ENCODE data around the gene CDK12. TPM values are rescaled to one million over a fixed set of nuclear protein-coding genes. Genes with fewer than 3 reads are reported as not detected.

The CDK12 gene
- total RNA-seq, 1 experiment from 2014 or later, result 40.7 TPM

DNA sequence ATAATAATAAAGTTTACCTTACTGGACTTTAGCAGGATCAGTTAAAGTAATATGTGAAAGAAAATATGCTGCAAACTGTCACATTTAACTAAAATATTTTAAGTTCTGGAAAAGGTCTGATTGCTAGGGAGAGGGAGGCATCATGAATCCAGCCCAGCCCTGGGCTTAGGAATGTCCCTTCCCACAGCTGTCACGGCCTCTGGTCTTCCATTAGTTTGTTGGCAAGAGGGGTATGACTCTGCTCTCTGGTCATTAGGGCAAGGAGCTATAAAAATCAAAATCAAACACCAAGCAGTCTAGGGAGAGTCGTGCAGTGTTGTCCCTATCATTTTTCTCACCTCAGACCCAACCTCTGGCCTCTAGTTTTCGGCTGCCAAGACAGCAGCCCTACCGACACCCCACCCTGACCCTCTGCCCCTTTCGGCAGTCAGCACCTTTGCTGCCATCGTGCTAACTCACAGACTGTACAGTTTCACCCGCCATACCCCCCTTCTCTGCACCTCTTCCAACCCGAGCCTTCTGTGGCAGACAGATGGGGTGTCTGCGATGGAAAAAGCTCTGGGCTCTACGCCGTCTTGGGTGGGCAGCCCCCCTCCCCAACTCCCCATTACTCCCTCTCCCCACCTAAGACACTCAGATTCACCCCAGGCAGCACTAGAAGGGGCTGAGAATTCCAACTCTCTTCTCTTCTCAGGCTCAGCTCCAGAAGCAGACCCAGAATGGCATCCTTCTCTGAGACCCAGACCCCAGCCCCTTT is 105.0 kb downstream of the CDK12 start:
- no peak for DNase-seq (ENCODE audit: low read depth, low spot score)
- in situ Hi-C loops (cut with HindIII; ENCODE audit: low pct_unique_long_range_greater_than_20kb, low sequenced_read_pairs), result no loop called here

DNA sequence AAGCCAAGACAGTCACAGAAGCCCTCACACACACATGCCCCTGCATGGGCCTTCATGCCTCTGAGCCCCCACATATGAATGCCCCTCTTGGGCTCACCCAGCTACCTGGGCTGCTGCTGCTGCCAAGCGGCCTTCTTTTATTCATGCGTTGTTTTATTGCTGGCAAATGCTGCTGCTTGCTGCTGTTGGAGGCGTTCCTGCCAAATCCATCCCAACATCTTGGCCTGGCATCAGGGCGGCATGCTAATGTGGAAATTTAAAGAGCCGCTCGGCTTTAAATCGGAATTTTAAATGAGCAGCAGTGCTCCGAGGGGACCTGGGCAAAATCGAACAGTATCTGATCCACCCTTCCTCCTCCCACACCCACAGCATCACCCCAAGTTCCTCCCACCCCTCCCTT is 107.4 kb downstream of the CDK12 start:
- in situ Hi-C loops (cut with HindIII; ENCODE audit: low pct_unique_long_range_greater_than_20kb, low sequenced_read_pairs), result no loop called here
- no peak for DNase-seq (ENCODE audit: low read depth, low spot score)

DNA sequence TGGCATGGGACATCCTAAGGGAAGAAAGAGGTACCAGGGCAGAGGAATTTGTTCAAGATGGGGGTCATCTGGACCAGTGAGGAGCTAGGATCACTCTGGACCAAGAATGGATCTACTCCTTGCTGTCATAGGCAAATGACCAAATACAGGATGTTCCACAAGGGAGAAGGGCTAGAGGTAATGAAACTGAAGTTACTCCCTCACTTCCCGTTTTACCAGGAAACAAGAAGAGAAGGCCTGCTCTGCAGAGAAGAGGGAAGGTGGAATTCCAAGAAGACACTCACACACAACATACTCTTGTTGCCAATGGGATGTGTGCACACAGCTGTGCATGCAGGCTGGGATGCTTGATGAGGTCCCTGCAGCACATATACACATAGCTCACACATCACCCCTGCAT is 107.8 kb downstream of the CDK12 start:
- in situ Hi-C loops (cut with HindIII; ENCODE audit: low pct_unique_long_range_greater_than_20kb, low sequenced_read_pairs), result no loop called here
- no peak for DNase-seq (ENCODE audit: low read depth, low spot score)

DNA sequence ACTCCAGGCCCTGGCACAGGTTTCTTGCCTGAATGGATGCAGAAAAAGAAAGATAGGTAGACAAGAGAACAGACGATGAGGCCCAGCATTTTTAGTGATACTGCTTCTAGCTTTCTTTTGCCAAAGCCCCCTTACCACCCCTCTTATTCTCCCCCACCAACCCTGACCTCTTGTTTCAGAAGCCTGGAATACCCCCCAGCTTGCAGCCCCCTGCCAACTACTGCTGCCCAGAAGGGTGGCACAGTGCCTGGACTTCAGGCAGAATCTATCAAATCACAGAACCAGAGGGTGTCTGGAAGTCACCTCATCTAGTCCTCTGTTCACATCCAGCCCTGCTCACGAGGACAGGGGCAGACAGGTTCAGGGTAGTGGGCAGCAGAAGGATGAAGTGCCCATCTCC is 110.8 kb downstream of the CDK12 start:
- no peak for DNase-seq (ENCODE audit: low read depth, low spot score)
- in situ Hi-C loops (cut with HindIII; ENCODE audit: low pct_unique_long_range_greater_than_20kb, low sequenced_read_pairs), result no loop called here

DNA sequence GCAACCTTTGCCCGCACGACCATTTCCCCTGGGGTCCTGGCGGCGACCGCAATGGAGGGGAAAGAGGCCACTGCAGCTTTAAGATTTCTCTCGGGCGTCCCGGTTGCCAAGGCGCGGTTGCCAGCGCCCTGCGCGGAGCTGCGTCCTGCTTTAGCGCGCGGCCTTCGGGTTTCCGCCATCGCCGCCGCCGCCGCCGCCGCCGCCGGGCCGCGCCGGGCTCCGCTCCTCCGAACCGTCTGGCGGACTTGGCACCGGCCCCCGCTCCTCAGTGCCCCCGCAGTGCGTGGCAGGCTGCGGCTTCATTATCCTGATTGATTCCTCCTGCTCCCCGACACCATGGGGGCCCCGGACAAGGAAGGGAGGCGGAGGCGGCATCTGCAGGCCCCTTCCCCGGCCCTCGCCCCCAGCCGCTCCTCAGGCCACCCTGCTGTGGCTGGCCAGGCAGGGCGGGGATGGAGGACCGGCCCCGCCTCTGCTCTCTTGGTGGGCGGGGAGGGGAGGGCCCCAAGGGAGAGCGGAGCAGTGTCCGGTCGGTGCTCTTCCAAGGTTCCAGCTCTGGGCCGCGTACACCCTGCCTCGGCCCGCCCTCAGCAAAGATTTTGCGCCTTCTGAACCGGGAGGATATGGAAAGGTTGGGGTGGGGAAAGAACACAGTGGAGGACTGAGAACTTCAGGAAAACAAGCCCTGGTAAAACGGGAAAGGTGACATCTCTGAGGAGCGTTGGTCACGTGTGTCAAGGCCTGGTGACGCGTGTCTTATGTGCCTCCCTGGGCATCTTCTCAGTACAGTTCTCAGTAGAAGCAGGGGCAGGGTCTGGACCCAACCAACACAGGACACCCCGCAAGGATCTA is 112.4 kb downstream of the CDK12 start:
- in situ Hi-C loops (cut with HindIII; ENCODE audit: low pct_unique_long_range_greater_than_20kb, low sequenced_read_pairs), result no loop called here

DNA sequence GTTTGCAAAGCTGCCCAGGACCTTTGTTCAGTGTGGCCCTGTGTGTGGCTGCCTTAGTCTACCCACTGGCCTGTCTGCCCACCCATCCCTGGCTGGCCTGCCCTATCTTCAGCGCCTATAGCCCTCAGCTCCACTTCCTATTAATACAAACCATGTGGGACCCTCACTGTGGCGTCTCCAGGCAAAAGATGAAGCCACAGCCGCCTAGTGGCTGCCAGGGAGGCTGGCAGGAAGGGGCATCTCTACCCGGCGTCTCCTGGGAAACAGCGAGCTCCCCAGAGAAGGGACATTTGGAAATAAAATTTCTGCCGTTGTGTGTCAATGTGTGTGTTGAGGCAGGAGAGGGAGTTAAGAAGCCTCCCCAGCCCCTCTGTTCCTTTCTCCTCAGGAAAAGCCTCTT is 114.9 kb downstream of the CDK12 start:
- in situ Hi-C loops (cut with HindIII; ENCODE audit: low pct_unique_long_range_greater_than_20kb, low sequenced_read_pairs), result no loop called here
- peak; percentile 60 for DNase-seq (ENCODE audit: low read depth, low spot score)

More for the DNA sequence above, 112.4 kb downstream of the CDK12 start:
- peak; percentile 62 for DNase-seq (ENCODE audit: low read depth, low spot score)

DNA sequence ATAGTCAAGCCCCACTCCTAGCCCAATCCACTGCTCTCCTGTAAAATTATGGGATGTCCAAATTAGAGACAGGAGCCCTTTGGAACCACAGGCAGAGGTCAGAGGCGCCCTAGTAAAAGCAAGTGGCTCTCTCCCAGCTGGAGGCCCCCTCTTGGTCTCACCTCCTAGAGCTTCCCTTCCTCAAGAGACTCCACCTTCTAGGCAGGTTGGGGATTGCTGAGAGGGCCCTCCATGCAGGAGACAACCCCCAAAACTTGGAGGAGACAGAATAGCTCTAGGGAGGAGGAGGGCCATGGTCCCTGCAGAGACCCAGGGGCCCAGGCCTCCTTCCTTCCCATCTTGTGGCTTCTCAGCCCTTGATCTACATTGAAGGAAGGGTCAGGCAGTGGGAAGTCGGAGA is 117.0 kb downstream of the CDK12 start:
- in situ Hi-C loops (cut with HindIII; ENCODE audit: low pct_unique_long_range_greater_than_20kb, low sequenced_read_pairs), result no loop called here
- no peak for DNase-seq (ENCODE audit: low read depth, low spot score)

DNA sequence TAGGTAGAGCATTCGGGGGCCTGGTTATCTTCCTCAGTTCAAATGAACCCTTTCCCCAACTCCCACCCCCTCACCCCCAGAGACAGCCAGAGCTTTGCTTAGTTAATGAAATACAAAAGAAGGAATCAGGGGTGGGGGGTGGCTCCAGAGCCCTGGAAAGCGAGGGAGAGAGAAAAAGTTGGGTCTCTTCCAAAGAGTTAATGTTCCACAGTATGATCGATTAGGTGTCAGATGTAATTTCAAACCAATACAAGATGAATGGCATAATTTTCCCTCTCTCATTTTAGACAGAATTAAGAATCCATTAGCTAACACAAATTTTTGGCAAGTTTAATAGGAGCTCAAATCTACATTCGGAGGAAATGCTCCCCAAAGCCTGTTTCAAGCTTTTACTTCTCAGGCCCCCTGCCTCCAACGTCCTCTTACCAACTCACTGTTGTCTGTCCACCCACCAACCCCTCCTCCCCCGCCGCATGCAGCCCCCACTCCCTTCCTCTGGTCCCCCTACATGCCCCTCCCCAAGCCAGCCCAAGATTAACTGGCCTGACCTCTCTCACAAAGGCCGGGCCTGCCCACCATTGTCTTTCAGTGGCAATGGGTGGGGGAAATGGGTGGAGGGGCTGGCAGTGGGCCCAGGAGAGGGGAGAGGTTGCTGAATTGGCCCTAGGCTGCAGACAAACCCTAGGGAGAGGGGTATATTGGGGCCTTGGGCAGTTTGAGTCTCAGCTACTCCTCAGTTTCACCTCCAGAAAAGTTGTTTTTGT is 118.2 kb downstream of the CDK12 start:
- DNase-seq (ENCODE audit: low read depth, low spot score), result no peak
- in situ Hi-C loops (cut with HindIII; ENCODE audit: low pct_unique_long_range_greater_than_20kb, low sequenced_read_pairs), result no loop called here

DNA sequence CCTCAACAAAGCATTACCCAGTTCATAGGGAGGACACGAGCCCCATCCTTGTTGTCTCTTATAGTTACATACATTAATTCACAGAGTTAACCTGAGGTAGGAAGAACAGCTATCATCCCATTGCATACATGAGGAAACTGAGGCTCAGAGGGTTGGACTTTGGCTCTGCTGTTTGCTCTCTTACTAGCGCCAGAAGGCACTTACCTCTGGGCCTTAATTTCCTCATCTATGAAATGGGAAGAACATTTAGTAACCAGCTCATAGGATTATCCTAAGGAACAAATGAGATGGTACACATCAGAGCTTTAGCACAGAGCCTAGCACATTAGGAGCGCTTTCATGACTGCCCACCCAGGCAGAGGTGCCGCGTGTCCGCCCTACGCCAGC is 118.8 kb downstream of the CDK12 start:
- no peak for DNase-seq (ENCODE audit: low read depth, low spot score)
- in situ Hi-C loops (cut with HindIII; ENCODE audit: low pct_unique_long_range_greater_than_20kb, low sequenced_read_pairs), result no loop called here

DNA sequence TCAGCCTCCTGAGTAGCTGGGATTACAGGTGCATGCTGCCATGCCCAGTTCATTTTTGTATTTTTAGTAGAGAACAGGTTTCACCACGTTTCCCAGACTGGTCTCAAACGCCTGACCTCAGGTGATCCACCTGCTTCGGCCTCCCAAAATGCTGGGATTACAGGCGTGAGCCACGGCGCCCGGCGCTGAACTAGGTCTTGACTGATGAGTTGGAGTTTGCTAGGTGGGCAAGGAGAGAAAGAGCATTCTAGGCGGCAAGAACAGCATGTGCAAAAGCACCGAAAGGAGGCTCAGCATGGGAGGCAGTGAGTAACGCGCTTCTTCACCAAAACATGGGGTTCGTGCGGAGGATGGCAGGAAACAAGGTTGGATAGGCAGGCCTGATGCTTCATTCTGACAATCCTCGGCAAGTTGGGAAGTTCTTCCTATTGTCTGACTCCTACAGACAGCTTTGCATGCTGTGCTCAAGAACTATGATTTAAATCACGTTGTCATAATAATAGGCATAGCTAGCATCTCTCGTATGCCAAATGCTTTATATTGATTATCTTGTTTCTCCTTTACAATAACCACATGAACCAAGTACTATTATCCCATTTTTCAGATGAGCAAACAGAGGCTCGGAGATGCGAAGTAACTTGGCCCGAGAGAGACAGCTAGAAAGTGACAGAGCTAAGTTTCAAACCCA is 119.9 kb downstream of the CDK12 start:
- in situ Hi-C loops (cut with HindIII; ENCODE audit: low pct_unique_long_range_greater_than_20kb, low sequenced_read_pairs), result no loop called here
- DNase-seq (ENCODE audit: low read depth, low spot score), result no peak

DNA sequence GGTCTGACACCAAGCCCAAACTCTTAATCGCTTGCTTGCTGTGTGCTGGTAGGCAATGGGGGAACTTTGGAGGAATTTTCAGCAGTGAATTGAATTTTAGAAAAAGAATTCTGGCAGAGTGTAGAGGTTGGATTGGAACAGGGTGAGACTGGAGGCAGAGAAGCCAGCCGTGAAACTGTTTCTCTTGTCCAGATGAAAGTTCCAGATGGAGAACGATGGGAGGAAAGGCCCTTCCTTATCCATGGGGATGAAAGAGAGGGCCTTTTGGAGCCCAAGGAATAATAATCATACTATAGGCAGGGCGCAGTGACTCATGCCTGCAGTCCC is 120.4 kb downstream of the CDK12 start:
- in situ Hi-C loops (cut with HindIII; ENCODE audit: low pct_unique_long_range_greater_than_20kb, low sequenced_read_pairs), result no loop called here
- DNase-seq (ENCODE audit: low read depth, low spot score), result no peak

DNA sequence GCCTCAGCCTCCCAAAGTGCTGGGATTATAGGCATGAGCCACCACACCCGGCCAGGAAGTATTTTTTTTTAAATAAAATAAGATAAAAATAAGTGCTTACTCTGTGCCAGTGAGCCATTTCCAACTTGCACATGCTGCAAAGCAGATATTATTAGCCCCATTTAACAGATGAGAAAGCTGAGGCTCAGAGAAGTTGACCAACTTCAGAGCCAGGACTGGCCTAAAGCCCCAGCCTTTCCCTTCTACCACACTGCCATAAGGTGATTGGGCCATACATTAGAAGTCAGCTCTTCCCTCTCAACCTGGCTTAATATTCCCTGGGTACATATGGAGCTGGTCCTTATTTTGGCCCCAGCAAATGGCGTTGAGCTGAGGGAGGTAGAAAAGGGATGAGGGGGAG is 121.4 kb downstream of the CDK12 start:
- in situ Hi-C loops (cut with HindIII; ENCODE audit: low pct_unique_long_range_greater_than_20kb, low sequenced_read_pairs), result no loop called here

More for the DNA sequence above, 121.4 kb downstream of the CDK12 start:
- DNase-seq (ENCODE audit: low read depth, low spot score), result no peak

Small RNA genes lying within 50 kb of the gene (small RNA-seq; reads per million reads assigned to genes)
- 0 reads per million in 2 experiments for gene RNU6-233P

Other genes starting within 250 kb of the CDK12 start
- not detected in 2 replicates for gene STAC2, start 235.5 kb upstream of the CDK12 start, total RNA-seq (2014; rRNA removed; shearing (Covaris generic))
- gene FBXL20, start 59.9 kb upstream of the CDK12 start, total RNA-seq (2014; rRNA removed; shearing (Covaris generic)), result 8.0 and 9.8 TPM in 2 replicates
- gene MED1, start 10.2 kb upstream of the CDK12 start, total RNA-seq (2014; rRNA removed; shearing (Covaris generic)), result 20.1 and 22.1 TPM in 2 replicates
- not detected in 2 replicates for gene NEUROD2, start 146.4 kb downstream of the CDK12 start, total RNA-seq (2014; rRNA removed; shearing (Covaris generic))
- 0.08 TPM in 1 of 2 replicates, not detected in the other for gene PPP1R1B, start 165.5 kb downstream of the CDK12 start, total RNA-seq (2014; rRNA removed; shearing (Covaris generic))
- 21.2 and 32.9 TPM in 2 replicates for gene STARD3, start 175.7 kb downstream of the CDK12 start, total RNA-seq (2014; rRNA removed; shearing (Covaris generic))
- gene TCAP, start 203.9 kb downstream of the CDK12 start, total RNA-seq (2014; rRNA removed; shearing (Covaris generic)), result 0.05 and 0.53 TPM in 2 replicates
- gene PNMT, start 207.0 kb downstream of the CDK12 start, total RNA-seq (2014; rRNA removed; shearing (Covaris generic)), result not detected in 2 replicates
- gene PGAP3, start 226.6 kb downstream of the CDK12 start, total RNA-seq (2014; rRNA removed; shearing (Covaris generic)), result 6.6 and 7.2 TPM in 2 replicates
- 11.9 and 12.4 TPM in 2 replicates for gene ERBB2, start 238.6 kb downstream of the CDK12 start, total RNA-seq (2014; rRNA removed; shearing (Covaris generic))